KG1 (cell line): ENCODE results near the gene ARID2.

ENCODE experiments used
- DNase-seq: peaks from one replicate; lab custom pipeline; 2025; lab: John Stamatoyannopoulos, UW

The ARID2 gene

DNA sequence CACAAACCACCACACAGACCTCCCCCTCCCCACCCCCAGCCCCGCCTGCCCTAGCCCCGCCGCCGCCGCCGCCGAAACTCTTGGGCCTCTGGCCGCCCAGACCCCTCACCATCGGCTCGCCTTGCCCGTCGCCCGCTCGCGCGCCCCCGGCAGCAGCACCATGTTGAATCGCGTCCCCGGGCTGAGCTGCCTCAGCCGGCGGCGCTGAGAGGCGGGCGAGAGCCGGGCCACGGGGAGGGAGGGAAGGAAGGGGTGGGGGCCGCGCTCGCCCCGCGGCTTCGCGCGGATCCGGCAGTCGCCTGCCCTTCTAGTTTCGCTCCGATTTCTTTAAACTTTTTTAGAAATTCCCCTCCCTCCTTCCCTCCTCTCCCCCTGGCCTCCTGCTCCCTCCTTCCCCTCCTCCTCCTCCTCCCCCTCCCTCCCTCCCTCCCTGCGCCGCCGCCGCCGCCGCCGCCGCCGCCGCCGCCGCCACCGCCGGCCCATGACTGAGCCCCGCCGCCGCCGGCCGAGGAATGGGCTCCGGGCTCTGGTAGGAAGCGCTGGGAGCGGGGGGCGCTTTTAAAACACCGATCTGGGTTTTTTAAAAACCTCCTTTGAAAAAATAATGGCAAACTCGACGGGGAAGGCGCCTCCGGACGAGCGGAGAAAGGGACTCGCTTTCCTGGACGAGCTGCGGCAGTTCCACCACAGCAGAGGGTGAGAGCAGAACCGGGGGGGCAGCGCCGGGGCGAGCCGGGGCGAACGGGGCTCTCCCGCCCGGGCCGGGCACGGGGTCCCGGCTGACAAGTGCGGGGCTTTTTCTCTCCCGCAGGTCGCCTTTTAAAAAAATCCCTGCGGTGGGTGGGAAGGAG lies at the start of gene ARID2:
ARID2 (plus strand) TSS at position 474 of the 851 bp plus-strand sequence; CDS start at position 605, 131 bp downstream.
- DNase-seq = peak; percentile 74

DNA sequence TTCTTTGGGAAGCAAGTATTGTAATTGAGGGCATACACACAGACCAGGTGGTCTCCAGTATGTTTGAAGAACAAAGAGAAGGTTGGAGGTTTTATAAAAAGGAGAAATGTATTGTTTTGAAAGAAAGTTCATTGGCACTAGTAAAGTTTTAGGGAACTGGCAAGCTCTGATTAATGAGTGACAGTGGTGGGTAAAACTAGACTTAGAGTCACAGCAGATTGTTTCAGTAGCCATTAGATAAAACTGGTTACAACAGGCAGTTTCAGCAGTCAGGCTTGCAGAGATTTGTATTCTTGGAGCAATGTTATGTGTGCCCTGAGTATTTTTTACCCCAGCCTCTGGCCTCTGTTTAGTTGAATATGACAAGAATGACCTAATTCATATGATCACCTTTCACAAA lies 49.1 kb upstream of the ARID2 start:
- DNase-seq = no peak

DNA sequence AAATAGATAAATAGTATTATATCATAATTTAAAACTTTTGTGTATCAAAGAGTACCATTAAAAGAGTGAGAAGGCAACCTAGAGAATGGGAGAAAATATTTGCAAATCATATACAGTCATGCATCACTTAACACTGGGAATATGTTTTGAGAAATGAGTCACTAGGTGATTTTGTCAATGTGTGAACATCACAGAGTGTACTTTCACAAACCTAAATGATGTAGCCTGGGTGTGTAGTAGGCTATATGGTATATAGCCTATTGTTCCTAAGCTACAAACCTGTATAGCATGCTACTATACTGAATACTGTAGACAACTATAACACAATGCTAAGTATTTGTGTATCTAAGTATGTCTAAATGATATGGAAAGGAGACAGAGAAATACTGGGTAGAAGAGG lies 48.0 kb upstream of the ARID2 start:
- no peak for DNase-seq

GRCh38 chr12:45685680-45686079 lies 43.8 kb upstream of the ARID2 start:
- DNase-seq = no peak

GRCh38 chr12:45687081-45688015 lies 42.2 kb upstream of the ARID2 start:
- DNase-seq = no peak

- DNase-seq = no peak
Observed at GRCh38 chr12:45688183-45688582, 41.3 kb upstream of the ARID2 start.

- no peak for DNase-seq
Observed at GRCh38 chr12:45695035-45695434, 34.5 kb upstream of the ARID2 start.

DNA sequence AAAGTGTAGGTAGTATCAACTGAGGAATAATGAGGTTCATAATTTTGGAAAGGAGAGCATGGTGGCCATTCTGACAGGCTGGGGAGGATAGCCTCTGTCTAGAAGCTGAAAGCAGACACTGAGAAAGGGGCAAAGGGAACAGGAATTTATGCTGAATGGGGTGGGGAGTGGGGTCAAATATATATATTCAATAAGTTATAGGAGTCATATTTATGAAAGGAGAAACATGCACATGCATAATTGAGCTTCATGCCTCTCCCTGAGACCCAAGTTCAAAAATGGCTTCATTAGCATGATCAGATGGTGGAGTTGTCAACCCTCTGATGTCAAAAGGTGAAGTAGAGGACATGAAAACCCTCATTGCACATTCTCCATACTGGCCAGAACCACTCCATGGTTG lies 33.9 kb upstream of the ARID2 start:
- no peak for DNase-seq

DNA sequence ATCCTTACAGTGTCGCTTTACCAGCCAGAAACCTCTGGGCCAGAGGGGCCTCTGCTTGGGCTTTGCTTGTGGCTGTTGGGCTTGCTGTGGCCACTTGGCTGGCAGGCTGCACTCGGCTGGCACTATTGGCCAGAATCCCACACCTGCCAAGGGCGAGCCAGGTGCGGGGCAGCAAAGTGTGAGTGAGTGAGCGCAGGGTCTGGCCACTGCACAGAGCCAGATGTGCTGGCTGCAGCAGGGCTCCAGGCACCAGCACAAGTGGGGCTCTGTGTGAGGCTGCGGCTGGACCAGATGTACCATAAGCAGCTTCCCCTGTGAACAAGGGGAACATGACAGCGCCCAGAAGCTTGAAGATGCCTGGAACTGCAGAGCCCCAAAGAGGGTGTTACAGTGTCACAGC lies 33.5 kb upstream of the ARID2 start:
- no peak for DNase-seq

- DNase-seq = no peak
Observed at GRCh38 chr12:45697371-45697770, 32.1 kb upstream of the ARID2 start.

- DNase-seq = no peak
Observed at GRCh38 chr12:45701296-45701695, 28.2 kb upstream of the ARID2 start.

DNA sequence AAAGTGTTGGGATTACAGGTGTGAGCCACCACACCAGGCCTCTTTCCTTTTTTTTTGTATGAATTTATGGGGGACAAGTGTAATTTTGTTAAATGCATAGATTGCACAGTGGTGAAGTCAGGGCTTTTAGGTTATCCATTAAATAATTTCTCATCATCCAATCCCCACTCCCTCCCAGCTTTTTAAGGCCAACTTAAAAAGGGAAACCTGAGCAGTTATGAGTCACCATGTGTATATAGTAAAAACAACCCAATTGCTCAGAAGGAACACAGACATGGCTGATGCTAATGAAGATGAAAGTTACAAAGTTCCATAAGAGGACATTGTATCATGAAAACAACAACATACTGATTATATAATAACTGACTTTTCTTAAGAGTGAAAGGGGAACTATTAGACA lies 25.6 kb upstream of the ARID2 start:
- no peak for DNase-seq

DNA sequence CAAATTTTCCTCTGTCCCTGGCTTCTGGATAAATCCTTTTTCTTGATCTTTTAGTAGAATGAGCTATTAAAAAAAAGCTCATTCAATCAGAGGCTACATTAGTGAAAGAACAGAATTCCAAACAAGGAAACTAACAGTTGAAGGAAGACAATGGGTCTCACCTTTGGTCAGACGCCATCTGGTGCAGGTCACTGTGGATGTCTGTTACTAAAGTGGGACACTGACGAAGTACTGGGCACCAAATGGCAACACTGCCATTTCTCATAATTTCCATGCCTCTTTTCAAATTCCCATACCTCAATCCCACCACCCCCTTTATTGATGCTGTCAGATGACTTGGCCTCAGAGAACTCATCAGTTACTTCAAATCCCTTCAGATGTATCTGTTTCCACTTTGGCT lies 24.5 kb upstream of the ARID2 start:
- no peak for DNase-seq

DNA sequence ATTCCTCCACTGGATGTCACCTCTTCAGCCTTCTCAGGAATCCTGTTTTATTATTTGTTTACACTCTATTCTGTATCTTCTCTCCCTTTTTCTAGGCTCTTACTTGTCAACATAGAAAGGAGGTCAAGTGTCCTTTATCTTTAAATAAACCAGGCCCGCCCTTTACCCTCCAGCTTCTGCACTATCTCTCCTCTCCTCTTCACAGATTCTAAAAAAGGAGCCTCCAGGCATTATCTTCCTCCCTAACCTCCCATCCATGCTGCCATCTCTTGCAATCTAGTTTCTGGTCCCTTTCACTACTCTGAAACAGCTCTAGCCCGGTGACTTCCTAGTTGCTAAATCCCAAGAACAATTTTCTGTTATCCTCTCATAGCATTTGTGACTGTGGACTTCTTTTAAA lies 24.1 kb upstream of the ARID2 start:
- DNase-seq = no peak

GRCh38 chr12:45707241-45707857 lies 22.2 kb upstream of the ARID2 start:
- no peak for DNase-seq

DNA sequence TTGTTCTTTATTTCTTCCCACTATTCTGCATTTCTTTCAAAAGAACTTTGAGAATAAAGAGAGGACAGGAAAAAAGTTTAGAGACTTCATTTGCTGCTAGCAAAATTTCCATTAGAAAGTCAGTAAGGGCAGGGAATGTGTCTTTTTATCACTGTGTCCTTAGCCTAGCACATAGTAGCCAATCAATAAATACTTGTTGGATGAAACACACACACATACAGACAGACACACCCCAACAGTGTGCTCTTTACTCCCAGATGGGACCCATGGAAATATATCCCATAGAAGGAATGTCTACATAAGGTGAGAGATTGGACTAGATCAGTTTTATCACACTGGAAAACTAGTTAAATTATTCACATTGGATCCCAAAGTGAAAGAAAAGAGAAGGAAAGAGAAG lies 21.1 kb upstream of the ARID2 start:
- no peak for DNase-seq

GRCh38 chr12:45708901-45709300 lies 20.6 kb upstream of the ARID2 start:
- DNase-seq = no peak

- DNase-seq = no peak
Observed at GRCh38 chr12:45712319-45712718, 17.2 kb upstream of the ARID2 start.

DNA sequence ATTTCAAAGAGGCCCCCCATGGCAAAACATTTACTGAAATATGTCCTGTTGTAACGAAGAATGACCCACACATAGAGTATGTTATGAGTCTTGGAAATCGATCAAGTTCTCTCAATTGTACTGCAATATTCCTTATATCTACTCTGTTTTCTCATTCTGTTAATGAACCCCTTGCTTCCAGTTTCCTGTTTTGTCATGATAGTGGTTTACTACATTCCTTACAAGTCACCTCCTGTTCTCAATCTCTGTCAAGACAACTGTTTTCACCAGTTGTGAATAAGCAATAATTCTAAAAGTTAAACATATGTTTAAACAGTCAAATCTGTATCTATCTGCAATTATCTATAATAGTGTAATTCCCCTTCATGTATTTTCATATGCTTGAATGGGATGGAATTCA lies 16.4 kb upstream of the ARID2 start:
- no peak for DNase-seq

- no peak for DNase-seq
Observed at GRCh38 chr12:45718306-45718705, 11.2 kb upstream of the ARID2 start.

DNA sequence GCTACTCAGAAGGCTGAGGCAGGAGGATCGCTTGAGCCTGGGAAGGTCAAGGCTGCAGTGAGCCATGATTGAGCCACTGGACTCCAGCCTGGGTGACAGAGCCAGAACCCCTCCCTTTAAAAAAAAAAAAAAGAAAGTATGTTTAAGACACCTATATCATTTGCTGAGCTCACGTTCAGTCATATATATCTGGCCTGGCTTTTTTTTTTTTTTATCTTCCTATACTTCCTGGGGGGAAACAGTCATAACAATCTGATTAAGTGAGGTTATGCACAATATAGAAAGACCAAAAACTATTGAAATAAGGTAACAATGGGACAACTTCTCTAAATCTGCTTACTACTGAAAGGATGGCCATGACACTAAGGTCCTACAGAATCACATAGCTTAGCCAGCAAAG lies 9.4 kb upstream of the ARID2 start:
- DNase-seq = no peak

- DNase-seq = no peak
Observed at GRCh38 chr12:45721369-45721768, 8.1 kb upstream of the ARID2 start.

- no peak for DNase-seq
Observed at GRCh38 chr12:45721954-45722353, 7.6 kb upstream of the ARID2 start.
